Dedifferentiated amniotic fluid mesenchymal stem cell (primary cell): ENCODE measurements around the gene PGBD2.
"Not testable (repeated sequence)": the region's sequence is repeated elsewhere in the genome, so short reads cannot be mapped to it uniquely, and the experiment has no call there.

Experiments used
- DNase-seq: peaks from one replicate; pipeline ENCODE4 v3.0.0-alpha.2; 2016; ENCODE audit errors: extremely low spot score

PGBD2 gene

DNA sequence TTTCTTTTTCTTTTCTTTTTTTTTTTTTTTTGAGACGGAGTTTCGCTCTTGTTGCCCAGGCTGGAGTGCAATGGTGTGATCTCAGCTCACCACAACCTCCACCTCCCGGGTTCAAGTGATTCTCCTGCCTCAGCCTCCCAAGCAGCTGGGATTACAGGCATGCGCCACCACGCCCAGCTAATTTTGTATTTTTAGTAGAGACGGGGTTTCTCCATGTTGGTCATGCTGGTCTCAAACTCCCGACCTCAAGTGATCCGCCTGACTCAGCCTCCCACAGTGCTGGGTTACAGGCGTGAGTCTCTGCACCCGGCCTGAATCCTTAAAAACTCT is 16.2 kb upstream of the PGBD2 start:
- DNase-seq, result not testable (repeated sequence)

GRCh38 chr1:248890549-248891498 is 15.2 kb upstream of the PGBD2 start:
- DNase-seq, result no peak

DNA sequence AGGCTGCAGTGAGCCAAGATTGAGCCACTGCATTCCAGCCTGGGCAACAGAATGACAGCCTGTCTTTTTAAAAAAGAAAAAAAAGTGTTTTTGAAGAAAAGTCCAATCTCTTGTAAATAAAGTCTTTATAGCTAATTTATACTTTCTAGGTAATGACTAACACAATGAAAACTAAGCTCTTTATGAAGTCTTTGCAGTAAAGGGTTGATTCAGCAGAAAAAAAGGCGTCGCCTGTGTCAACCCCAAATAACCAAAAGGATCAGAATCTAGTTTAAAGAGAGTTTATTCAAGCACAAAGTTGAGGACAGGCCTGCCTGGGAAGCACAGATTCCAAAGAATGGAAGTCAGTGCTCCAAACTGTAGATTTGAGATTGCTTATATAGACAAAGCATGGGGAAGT is 14.3 kb upstream of the PGBD2 start:
- no peak for DNase-seq

GRCh38 chr1:248892590-248892989 is 13.4 kb upstream of the PGBD2 start:
- no peak for DNase-seq

- DNase-seq, result no peak
Measured at GRCh38 chr1:248894837-248895236, 11.2 kb upstream of the PGBD2 start.

- DNase-seq, result no peak
Measured at GRCh38 chr1:248897412-248898337, 8.4 kb upstream of the PGBD2 start.

- no peak for DNase-seq
Measured at GRCh38 chr1:248900637-248901036, 5.4 kb upstream of the PGBD2 start.

DNA sequence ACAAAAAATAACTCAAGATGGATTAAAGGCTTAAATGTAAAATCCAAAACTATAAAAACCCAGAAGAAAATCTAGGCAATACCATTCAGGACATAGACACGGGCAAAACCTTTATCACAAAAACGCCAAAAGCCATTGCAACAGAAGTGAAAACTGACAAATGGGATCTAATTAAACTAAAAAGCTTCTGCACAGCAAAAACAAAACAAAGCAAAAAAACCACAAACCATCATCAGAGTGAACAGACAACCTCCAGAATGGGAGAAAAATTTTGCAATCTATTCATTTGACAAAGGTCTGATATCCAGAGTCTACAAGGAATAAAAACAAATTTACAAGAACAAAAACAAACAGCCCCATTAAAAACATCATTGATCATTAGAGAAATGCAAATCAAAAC is 4.5 kb upstream of the PGBD2 start:
- no peak for DNase-seq

GRCh38 chr1:248904437-248905216 is 1.4 kb upstream of the PGBD2 start:
- DNase-seq, result no peak

- DNase-seq, result no peak
Measured at GRCh38 chr1:248905662-248906008, 400 bp upstream of the PGBD2 start.

- DNase-seq, result no peak
Measured at GRCh38 chr1:248906753-248907661, 972 bp downstream of the PGBD2 start.

GRCh38 chr1:248910761-248911160 is 4.7 kb downstream of the PGBD2 start:
- DNase-seq, result no peak

DNA sequence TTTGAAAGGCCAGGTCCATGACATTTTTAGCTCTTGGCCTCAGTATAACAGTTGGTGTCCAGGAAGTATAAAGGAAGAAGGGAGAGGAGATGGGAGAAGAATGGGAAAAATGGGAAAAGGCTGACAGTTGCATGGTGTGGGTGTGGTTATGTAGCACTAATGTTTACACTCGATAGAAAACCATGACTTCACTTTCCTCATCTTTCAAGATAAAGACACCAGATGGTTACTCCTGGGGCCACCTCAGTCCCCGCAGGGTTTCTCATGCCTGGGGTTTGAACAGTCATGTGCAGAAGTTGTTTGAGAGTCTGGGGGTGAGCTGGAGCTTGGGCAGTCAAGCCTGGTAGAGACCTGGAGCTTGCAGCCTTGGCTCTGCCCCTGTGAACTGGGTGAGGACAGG is 7.9 kb downstream of the PGBD2 start:
- no peak for DNase-seq

- no peak for DNase-seq
Measured at GRCh38 chr1:248914796-248915381, 8.9 kb downstream of the PGBD2 start.

DNA sequence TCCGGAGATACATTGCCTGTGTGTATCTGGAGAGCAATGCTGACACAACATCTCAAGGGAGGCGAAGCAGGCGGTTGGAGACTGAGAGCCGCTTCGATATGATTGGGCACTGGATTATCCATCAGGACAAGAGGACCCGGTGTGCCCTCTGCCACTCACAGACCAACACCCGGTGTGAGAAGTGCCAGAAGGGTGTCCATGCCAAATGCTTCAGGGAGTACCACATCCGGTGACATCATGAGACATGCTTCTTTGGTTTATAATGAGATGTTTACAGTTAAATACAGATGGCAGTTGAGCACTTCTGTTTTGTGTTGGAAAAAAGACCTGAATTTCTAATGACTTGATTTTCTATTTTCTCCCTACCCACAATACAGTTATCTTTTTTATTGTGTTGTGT is 12.1 kb downstream of the PGBD2 start:
- no peak for DNase-seq

- DNase-seq, result no peak
Measured at GRCh38 chr1:248923352-248924338, 17.6 kb downstream of the PGBD2 start.

- no peak for DNase-seq
Measured at GRCh38 chr1:248924696-248925532, 18.9 kb downstream of the PGBD2 start.

GRCh38 chr1:248925859-248926258 is 19.8 kb downstream of the PGBD2 start:
- not testable (repeated sequence) for DNase-seq
